ENCODE results near the gene DENND10.
"Not testable (repeated sequence)": the region's sequence is repeated elsewhere in the genome, so short reads cannot be mapped to it uniquely, and the experiment has no call there.

The DENND10 gene

DNA sequence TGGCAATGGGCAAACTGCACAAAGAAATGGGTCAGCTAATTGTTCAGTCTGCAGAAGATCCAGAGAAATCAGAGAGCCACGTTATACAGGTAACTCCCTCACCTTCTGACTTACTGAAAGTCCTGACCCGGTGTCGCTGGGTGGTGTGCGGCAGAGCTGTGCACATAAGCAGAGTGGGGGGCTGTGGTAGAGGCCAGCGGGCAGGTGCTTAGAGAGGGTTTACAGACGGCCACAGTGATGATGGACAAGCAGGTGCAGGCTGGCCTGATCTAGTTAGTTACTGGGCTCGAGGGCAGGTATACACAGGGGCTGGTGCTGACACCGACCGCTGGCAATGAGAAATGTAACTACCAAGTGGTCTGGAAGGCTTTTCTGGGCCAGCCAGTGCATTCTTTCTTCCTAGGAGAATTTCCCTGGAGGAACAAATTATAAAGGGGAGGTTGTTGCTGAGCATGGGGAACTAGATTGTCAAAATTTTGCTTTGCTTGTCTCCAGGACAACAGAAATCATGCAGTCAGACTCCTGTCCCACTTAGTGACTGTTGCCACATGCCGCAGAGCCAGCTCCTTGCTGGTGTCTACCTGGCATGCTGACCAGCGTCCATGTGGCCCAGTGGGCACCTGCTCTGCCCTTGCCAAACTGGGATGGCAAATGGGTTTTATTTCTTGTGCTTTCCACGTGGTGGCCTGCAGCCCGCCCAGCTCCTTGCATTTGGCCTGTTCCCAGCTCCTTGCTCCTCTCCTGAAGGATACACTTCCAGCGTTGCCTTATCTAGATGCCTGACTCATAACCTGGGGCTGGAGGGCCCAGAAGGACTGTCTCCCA is 28.8 kb downstream of the DENND10 start:
- DNase-seq (ENCODE audit: low read depth, low spot score), result no peak

DNA sequence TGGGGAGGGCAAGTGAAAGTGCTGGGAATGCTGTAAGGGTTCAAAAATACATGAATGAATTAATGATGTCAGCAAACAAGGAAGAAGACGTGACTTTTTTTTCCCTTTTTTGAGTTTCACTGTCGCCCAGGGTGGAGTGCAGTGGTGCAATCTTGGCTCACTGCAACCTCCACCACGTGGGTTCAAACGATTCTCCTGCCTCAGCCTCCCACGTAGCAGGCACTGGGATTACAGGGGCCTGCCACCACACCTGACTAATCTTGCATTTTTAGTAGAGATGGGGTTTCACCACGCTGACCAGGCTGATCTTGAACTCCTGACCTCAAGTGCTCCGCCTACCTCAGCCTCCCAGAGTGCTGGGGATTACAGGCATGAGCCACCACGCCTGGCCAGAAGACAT is 30.0 kb downstream of the DENND10 start:
- DNase-seq (ENCODE audit: low read depth, low spot score), result no peak

DNA sequence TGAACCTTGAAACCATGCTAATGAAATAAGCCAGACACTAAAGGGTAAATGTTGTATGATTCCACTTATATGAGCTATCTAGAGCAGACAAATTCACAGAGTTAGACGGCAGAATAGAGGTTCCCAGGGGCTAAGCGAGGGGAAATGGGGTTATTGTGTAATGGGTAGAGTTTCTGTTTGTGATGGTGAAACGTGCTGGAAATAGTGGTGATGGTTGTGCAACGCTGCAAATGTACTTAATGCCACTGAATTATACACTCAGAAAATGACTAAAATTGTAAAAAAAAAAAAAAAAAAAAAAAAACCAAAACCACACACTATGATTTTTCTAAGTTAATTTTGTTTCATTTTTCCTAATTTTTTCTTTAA is 31.6 kb downstream of the DENND10 start:
- no peak for DNase-seq (ENCODE audit: low read depth, low spot score)

DNA sequence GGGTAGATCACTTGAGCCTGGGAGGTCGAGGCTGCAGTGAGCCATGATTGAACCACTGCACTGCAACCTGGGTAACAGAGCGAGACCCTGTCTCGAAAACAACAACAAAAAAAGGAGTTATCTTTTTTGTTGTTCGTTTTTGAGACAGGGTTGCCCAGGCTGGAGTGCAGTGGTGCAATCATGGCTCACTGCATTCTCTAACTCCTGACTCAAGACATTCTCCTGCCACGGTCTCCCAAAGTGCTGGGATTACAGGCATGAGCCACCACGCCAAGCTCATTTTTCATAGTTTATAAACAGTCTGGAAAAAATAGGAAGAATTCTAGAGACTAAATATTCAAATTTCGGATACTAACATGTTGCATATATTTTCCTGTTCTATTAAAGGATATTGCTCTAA is 32.2 kb downstream of the DENND10 start:
- DNase-seq (ENCODE audit: low read depth, low spot score), result no peak

DNA sequence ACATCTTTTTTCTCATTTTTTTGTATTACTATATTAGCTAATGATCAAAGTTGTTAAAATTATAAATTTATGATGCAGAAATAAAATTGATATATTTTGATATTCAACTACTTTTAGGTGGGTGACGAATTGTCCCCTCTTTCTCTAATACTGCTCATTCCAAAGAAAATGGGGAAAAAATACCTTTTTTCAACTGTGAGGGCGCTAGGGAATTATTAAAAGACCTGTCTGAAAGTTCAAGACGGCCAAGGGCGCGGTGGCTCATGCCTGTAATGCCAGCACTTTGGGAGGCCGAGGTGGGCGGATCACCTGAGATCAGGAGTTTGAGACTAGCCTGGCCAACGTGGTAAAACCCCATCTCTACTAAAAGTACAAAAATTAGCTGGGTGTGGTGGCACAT is 34.0 kb downstream of the DENND10 start:
- DNase-seq (ENCODE audit: low read depth, low spot score), result not testable (repeated sequence)

DNA sequence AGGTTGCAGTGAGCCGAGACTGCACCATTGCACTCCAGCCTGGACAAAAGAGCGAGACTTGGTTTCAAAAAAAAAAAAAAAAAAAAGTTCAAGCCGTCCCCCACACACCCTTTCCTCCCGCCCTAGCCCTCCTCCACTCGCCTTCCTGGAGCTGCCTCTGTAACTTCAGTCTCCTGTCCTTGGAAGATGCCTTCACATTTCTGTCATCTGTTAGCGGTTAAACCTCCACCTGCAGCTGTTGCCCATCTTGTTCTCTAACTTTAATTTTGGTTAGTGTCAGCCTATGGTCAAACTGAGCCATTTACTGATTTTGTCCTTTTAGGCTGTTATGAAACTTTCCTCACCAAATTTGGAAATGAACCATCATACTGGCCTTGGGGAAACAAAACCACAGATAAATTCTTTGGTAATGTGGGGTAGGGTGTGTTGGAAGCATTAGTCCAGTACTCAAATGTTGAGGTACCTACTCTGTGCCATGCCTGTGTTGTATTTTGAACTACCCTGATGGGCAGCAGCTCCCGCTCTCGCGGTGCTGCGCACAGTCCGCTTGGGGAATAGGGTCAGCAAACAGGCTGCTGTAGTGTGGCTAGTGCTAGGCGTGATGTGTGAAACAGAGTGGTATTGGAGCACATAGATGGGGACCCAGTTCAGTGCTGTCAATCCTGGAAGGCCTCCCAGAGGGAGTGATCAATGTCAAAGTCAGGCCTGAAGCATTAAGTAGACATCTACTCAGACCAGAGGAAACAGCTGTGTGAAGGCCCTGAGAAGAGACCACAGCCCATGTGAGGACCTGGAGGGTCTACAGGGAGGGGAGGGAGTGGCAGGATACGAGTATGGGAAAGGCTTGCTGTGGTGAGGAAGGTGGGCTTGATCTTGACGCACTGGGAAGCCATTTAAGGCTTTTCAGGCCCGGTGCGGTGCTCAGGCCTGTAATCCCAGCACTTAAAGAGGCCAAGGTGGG is 34.7 kb downstream of the DENND10 start:
- no peak for DNase-seq (ENCODE audit: low read depth, low spot score)

DNA sequence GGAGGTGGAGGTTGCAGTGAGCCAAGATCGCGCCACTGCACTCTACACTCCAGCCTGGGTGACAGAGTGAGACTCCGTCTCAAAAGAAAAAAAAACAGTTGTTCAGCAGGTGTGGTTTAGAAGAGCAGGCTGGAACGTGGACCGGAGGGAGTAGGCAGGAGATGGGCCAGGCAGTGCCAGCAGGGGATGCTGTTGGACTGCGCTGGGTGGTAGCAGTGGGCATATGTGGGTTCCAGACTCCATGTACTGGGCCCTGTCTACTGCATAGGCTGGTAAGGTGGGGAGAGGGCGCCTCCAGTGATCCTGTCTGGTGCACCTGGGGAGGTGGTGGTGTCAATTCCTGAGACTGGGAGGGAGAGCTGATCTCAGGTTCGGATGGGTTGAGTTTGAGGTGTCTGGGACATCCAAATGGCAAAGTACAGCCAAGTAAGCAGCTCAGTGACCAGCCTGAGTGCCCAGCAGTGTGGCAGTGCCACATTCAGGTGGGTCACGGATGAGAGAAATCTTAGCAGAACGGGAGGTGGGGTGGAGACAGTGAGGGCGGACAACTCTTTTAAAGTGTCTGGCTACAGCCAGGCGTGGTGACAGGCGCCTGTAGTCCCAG is 35.7 kb downstream of the DENND10 start:
- DNase-seq (ENCODE audit: low read depth, low spot score), result peak; percentile 58

DNA sequence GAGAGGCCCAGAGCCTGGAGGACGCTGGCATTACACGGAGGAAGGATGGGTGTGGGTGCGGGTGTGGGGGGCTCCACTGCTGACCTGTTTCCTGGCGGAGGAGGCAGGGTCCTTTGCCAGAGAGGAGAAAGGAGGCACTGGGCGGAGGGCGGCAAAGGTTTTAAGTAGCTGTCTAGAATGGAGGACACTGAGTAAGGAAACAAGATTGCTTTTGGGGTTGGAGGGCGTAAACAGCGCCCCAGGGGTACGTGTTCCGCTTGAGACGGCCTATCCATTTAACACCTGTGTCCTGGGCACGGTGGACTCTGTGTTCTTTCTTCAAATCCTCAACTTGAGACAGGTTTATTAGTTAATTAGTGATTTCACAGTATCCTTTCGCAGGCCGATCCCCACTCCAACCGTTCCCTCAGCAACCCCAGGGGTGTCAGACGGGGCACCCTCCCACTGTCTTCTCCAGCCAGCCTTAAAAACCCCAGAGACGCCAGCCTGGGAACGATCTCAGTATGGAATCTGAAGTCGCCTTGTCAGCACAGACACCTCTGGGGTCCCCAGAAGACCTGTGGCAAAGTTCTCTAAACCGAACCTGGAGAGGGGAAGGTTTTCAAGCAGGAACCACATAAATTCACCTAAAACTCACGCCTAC is 36.8 kb downstream of the DENND10 start:
- no peak for DNase-seq (ENCODE audit: low read depth, low spot score)

DNA sequence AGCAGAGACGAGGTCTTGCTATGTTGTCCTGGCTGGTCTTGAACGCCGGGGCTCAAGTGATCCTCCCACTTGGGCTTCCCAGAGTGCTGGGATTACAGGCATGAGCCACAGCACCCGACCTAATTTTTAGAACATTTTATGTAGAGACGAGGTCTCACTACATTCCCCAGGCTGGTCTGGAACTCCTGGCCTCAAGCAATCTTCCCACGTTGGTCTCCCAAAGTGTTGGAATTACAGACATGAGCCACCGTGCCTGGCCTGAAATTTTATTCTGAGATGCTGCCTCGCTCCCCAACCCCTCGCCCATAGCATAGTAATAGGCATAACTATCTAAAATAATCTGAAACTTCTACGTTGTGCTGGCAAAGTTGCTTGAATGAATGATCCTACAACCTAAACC is 39.7 kb downstream of the DENND10 start:
- no peak for DNase-seq (ENCODE audit: low read depth, low spot score)

DNA sequence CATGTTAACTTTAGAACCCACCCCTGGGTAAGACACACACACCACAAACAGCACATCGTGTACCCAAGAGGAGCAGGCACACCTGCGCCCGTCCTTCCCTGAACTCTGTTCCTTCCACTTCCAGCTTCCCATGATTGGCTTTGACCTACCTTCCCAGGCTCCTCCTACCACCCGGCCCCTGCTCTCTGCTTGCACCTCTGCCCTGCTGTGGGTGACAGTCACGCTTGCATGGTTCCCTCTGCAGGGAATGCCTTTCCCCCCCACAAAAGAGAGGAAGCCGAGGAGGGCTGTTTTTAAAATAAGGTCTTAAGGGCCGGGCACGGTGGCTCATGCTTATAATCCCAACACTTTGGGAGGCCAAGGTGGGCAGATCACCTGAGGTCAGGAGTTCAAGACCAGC is 45.2 kb downstream of the DENND10 start:
- DNase-seq (ENCODE audit: low read depth, low spot score), result no peak

DNA sequence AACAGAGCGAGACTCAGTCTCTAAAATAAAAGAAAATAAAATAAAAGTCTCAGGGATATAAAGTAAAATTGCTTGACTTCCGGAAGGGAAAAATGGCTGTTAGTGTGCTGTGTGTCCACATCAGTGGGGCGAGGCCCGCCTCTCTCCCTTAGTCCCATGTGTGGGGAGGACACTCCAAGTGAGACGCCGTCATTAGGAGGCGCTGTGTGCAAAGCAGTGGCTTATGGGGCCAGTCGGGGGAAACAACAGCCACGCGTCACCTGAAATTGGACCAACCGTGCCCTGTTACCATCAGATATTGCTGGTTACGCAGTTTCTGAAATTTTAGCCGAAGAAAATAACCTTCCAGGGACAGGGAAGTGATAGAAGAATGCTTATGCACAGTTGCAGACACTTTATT is 45.8 kb downstream of the DENND10 start:
- DNase-seq (ENCODE audit: low read depth, low spot score), result peak; percentile 25

DNA sequence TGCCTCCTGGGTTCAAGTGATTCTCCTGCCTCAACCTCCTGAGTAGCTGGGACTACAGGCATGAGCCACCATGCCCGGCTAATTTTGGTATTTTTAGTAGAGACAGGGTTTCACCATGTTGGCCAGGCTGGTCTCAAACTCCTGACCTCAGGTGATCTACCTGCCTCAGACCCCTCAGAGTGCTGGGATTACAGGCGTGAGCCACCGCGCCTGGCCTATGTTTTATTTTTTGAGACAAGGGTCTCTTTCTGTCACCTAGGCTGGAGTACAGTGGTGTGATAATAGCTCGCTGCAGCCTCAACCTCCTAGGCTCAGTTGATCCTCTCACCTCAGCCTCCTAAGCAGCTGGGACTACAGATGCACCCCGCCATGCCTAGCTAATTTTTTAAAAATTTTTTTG is 47.7 kb downstream of the DENND10 start:
- not testable (repeated sequence) for DNase-seq (ENCODE audit: low read depth, low spot score)

DNA sequence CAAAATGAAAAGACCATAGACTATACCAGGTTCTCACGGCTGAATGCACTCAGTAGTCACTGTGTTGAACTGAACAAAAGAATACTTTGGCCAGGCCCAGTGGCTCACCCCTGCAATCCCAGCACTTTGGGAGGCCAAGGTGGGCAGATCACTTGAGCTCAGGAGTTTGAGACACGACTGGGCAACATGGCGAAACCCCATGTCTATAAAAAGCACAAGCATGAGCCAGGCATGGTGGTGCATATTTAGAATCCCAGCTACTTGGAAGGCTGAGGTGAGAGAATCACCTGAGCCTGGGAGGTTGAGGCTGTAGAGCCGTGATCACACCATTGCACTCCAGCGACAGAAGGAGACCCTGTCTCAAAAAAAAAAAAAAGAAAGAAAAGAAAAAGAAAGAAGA is 49.1 kb downstream of the DENND10 start:
- DNase-seq (ENCODE audit: low read depth, low spot score), result no peak

DNA sequence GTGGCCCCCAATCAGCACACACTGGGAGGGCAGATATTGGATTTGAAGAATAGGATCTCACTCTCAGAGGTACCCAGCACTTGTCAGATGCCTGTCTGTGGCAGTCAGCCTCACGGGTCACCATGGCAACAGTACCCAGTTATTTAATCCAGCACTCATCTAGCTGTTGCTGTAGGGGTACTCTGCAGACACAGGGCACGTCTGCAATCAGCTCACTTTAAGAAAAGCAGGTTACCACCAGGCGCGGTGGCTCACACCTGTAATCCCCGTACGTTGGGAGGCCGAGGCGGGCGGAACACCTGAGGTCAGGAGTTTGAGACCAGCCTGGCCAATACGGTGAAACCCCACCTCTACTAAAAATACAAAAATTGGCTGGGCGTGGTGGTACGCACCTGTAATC is 49.7 kb downstream of the DENND10 start:
- no peak for DNase-seq (ENCODE audit: low read depth, low spot score)

DNA sequence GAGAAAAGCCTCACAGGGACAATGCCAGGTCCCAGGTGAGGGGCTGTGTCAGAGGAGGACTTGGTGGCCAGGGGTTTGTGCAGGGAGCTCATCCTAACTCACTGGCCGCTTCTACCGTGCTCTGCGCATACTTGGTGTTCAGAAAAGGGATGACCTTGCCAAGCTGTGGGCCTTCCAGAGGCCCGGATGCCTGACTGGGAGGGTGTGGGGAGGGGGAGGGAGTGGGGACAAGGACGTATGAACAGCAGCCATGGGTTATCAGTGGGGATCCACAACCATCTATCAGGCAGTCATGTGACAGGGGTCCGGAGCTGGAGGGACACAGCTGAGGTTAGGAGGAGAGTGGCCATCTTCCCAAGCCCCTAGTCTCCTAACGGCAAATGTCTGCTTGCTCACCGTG is 55.4 kb downstream of the DENND10 start:
- no peak for DNase-seq (ENCODE audit: low read depth, low spot score)

DNA sequence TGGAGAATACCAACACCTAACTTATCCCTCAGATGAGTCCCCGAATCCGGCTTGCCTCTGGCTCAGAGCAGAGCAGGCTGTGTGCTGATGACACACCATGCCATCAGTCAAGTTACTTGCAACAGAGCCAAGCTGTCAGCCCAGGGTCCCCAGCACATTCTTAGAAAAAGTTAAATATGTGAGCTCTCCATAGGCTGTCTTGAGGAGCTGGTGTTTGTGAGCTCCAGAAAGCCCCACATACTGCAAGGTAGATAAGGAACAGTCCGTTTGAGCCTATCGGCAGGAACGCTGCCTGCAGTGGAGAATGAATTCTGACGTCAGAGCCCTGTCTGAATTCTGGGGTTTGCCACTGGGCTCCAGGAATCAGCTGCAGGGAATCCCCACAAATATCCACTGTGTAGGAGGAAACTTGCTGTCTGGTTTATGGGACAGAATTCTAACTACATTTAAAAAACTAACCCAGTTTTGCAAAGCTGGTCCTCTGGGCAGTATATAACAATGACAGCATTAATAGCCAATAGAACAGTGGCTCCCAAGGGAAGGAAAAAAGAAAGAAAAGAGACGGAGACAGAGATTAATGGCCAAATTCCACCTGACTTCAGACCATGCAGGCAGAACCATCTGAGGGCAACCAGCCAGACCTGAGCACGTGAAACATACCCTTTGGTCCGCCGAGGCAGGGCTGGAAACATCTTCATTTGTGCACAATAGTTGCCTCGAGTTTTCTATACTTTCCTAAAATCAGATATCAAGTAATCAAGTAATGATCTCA is 58.0 kb downstream of the DENND10 start:
- no peak for DNase-seq (ENCODE audit: low read depth, low spot score)

DNA sequence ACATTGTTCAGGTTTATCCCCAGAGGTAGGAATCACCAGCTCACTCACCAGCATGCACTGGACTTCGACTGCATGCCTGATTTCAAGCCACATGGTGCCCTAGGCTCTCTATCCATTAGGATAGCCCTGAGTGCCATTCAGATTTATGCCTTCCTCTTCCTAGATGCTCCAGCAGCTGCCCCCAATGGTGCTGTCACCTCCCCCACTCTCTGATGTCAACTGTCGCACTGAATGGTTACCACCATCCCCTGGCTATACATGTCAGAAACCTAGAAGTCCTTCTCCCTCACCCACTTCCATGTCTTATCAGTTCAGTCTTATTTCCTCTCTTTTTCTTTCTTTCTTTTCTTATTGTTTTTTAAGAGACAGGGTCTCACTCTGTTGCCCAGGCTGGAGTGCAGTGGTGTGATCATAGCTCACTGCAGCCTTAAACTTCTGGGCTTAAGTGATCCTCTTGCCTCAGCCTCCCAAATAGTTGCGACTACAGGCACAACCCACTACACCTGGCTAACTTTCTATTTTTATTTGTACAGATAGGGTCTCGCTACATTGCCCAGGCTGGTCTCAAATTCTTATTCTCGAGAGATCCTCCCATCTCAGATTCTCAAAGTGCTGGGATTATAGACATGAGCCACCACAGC is 58.7 kb downstream of the DENND10 start:
- no peak for DNase-seq (ENCODE audit: low read depth, low spot score)

DNA sequence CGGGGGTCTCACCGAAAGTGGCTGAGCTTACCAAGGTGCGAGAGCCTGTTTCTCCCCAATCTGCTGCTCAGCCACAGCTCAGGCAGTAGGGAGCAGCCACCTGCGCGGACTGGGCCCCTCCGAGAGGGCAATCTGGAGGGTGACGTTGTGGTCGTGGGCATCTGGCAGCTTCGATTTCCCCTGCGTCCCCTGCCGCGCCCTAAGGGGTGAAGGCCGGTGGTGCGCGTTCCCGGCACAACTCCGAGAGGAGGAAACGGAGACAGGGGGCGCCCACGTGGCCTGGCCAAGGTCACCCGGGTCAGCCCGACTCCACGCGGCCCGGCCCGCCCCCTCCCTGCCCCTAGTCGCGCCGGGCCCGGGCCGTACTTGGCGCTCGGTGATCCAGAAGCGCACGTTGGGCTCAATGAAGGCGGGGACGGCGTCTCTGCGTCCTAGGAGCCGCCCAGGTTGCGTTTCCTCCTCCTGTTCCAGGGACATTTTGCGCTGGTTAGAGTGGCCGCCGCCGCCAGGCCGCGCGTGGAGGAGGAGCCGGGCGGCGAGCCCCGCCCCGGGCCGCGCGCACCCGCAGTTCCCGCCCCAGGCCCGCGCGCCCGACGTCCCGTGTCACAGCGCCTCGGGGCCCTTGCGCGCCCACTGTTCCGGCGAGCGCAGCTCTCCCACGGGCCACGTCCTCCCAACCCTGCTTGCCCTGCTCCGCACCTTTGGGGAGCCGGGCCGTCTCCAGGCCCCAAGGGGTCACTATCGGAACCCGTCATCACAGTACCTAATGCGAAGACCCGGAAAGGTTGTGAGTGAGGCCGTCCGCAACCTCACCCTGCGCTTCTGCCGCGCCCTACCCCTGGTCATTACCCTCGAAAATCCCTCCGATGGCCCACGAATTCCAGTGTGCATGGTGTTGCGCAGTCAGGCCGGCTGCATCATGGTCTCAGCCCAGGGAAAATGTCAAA is 61.5 kb downstream of the DENND10 start, which contains the start of gene SFXN4:
TSS of gene SFXN4 (minus strand) at position 544 of the 947 bp plus-strand sequence. CDS start at position 477, 67 bp downstream.
- DNase-seq (ENCODE audit: low read depth, low spot score), result peak; percentile 69

DNA sequence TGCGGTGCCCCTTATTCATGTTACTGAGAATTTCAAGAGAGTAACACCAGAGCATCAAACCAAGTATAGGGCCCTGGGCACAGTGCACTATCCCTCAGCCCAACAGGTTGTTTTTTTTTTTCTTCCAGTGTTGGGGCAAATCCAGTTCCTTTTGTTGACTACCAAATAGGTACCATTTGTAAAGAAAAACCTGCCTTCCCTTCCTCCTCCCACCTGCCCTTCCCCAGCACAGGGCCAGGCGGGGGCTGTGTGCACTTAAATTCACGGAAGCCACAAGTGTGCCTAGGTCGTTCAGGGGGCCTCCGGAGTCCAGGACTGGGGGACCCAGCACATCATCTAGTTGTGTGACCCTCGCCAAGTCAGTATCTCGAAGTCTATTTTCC is 62.2 kb downstream of the DENND10 start:
- no peak for DNase-seq (ENCODE audit: low read depth, low spot score)

Data from ELF-1 (cell line).